ENCODE measurements around the gene ZDHHC24. TPM values are rescaled to one million over a fixed set of nuclear protein-coding genes. Genes with fewer than 3 reads are reported as not detected.

Gene ZDHHC24
- total RNA-seq, 1 experiment from 2014 or later: 14.8 TPM

- Histone ChIP-seq H3K4me3 (ENCODE audit: insufficient read depth, low read depth, low read length) (no peak overlapping the region), H3K36me3 (replicated peaks; ENCODE audit: control insufficient read depth, insufficient read depth, low read length) (peaks cover 22% of the 10 kb centered on the region), H3K27me3 (ENCODE audit: control insufficient read depth, insufficient read depth, low read length) (no peaks in the 10 kb centered on the region)
- DNase-seq: no peak
These were observed 14.2 kb upstream of the ZDHHC24 start for GRCh38 chr11:66559866-66560676.

DNA sequence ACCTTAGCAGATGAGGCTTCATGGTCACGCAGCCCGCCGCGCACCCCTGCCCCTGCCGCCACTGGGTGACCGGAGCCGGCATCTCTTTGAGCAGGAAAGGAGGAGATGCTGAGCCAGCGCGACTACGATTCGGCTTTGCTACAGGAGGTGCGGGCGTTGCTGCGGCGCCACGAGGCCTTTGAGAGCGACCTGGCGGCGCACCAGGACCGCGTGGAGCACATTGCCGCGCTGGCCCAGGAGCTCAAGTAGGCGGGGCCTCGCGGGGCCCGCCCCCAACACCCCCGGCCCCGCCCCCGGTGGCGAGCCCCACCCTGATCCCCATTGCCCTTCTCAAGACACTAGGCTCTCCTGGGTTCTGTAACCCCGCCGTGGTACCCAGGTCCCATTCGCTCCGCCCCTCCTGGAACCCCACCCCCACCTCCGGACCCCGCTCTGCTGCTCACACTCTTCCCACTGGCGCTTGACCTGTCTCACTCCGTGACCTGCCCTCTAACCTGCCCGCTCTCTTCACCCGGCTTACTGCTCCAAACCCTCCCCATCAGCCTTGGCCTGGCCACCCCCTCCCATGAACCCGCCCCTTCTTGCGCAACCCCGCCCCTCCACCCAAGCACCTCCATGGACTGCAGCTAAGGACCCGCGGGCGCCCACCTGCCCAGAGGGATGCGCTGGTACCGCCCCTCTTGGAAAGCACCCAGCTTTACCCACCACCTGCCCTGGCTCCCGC, 13.5 kb upstream of the ZDHHC24 start:
- no peaks in the 10 kb centered on the region for H3K27me3 ChIP-seq (ENCODE audit: control insufficient read depth, insufficient read depth, low read length)
- DNase-seq: peak; percentile 96
- no peak overlapping the region for H3K4me3 ChIP-seq (ENCODE audit: insufficient read depth, low read depth, low read length)
- H3K36me3 ChIP-seq (replicated peaks; ENCODE audit: control insufficient read depth, insufficient read depth, low read length): peaks cover 22% of the 10 kb centered on the region

- Histone ChIP-seq H3K4me3 (ENCODE audit: insufficient read depth, low read depth, low read length) (no peak overlapping the region), H3K36me3 (replicated peaks; ENCODE audit: control insufficient read depth, insufficient read depth, low read length) (peaks cover 22% of the 10 kb centered on the region), H3K27me3 (ENCODE audit: control insufficient read depth, insufficient read depth, low read length) (no peaks in the 10 kb centered on the region)
- DNase-seq: peak; percentile 38
These were observed 12.0 kb upstream of the ZDHHC24 start for GRCh38 chr11:66557733-66558326.

DNA sequence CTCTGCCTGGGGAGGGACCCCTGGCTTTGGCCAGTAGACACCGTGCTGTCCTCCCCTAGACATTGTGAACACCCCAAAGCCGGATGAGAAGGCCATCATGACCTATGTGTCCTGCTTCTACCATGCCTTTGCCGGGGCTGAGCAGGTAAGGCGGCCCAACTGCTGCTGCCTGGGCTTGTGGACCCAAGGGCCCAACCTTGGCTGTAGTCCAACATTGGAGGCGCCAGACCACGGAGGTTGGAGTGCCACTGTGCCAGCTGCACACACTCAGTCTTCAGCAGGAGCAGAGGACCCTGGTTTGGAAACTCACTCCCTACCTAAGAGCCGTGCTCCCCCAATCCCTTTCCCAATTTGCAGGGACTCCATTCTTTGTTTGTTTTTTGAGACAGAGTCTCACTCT, 10.2 kb upstream of the ZDHHC24 start:
- DNase-seq: no peak
- no peaks in the 10 kb centered on the region for H3K27me3 ChIP-seq (ENCODE audit: control insufficient read depth, insufficient read depth, low read length)
- H3K4me3 ChIP-seq (ENCODE audit: insufficient read depth, low read depth, low read length): no peak overlapping the region
- peaks cover 16% of the 10 kb centered on the region for H3K36me3 ChIP-seq (replicated peaks; ENCODE audit: control insufficient read depth, insufficient read depth, low read length)

DNA sequence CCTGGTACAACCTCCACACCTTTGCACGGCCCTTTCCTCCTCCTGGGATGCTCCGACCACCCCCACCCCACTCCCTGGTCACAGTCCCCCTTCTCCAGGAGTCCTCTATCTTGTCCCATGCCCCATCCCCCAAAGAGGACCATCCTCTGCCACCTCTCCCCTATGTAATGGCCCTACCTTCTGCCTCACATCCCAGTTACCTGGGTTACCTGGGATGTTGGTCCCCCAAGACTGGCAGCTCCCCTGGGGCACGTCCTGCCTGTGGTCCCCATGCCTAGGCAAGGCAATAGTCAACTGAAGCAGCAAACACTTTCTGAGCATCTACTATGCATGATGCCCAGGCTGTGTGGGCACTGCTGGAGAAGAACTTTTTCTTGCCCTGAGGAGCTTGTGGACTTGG, 9.6 kb upstream of the ZDHHC24 start:
- H3K4me3 ChIP-seq (ENCODE audit: insufficient read depth, low read depth, low read length): no peak overlapping the region
- no peak for DNase-seq
- peaks cover 14% of the 10 kb centered on the region for H3K36me3 ChIP-seq (replicated peaks; ENCODE audit: control insufficient read depth, insufficient read depth, low read length)
- no peaks in the 10 kb centered on the region for H3K27me3 ChIP-seq (ENCODE audit: control insufficient read depth, insufficient read depth, low read length)

- DNase-seq: no peak
- H3K4me3 ChIP-seq (ENCODE audit: insufficient read depth, low read depth, low read length): no peak overlapping the region
These were observed 8.8 kb upstream of the ZDHHC24 start for GRCh38 chr11:66554602-66555001.

DNA sequence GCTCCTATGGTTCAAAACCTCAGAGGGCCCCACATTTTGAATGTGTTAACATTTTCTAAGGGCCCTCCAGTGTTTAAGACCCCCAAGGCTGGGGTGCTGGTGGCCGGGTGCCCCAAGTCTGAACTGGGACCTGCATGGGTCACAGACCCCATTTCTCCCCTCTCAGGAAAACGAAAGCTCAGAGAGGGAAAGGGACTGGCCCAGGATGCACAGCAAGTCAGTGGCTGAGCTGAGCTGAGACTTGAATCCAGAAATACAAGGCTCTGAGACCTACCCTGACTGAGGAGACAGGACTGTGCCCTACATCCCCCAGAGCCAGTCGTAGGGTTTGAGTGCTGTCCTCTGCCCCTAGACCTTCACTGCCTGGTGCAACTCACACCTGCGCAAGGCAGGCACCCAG, 5.0 kb upstream of the ZDHHC24 start:
- no peak for DNase-seq
- Histone ChIP-seq H3K27me3 (ENCODE audit: control insufficient read depth, insufficient read depth, low read length) (no peaks in the 10 kb centered on the region), H3K36me3 (replicated peaks; ENCODE audit: control insufficient read depth, insufficient read depth, low read length) (peaks cover 2% of the 10 kb centered on the region), H3K4me3 (ENCODE audit: insufficient read depth, low read depth, low read length) (no peak overlapping the region)

More at GRCh38 chr11:66554602-66555001, 8.8 kb upstream of the ZDHHC24 start:
- H3K36me3 ChIP-seq (replicated peaks; ENCODE audit: control insufficient read depth, insufficient read depth, low read length): peaks cover 12% of the 10 kb centered on the region
- H3K27me3 ChIP-seq (ENCODE audit: control insufficient read depth, insufficient read depth, low read length): no peaks in the 10 kb centered on the region

GRCh38 chr11:66549696-66550095, 3.8 kb upstream of the ZDHHC24 start:
- no peak for DNase-seq
- Histone ChIP-seq H3K27me3 (ENCODE audit: control insufficient read depth, insufficient read depth, low read length) (no peaks in the 10 kb centered on the region), H3K36me3 (replicated peaks; ENCODE audit: control insufficient read depth, insufficient read depth, low read length) (peaks cover 1% of the 10 kb centered on the region), H3K4me3 (ENCODE audit: insufficient read depth, low read depth, low read length) (no peak overlapping the region)

DNA sequence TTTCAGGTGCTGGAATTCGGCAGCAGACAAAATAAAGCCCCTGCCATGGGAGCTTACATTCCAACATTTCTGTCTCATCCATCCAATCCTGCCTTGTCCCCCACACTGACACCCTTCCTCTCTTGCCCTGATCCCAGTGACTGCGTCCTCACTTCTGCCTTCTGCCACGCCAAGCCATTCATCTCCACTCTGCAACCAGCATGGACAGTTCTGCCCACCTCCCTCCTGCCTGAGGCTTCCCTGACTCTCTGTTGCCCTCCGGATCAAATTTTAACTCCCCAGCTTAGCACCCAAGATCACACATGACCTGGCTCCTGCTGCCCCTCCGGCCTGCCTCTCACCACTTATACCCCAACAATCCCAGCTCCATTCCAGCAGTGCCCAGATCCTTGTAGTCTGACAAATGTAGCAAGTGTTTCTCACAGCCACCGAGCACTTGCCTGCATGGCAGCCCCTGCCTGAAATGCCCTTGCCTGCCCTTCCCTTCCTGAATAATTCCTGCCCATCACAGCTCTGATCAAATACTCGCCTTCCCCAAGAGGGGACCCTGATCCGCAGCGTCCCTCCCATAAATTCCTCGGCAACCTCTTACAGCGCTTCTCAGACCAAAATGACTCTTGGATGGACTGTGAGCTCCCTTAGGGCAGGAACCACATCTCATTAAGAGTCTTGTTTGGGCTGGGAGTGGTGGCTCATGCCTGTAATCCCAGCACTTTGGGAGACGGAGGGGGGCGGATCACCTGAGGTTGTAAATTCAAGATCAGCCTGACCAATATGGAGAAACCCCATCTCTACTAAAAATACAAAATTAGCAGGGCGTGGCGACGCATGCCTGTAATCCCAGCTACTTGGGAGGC, 3.2 kb upstream of the ZDHHC24 start:
- no peaks in the 10 kb centered on the region for H3K27me3 ChIP-seq (ENCODE audit: control insufficient read depth, insufficient read depth, low read length)
- H3K4me3 ChIP-seq (ENCODE audit: insufficient read depth, low read depth, low read length): no peak overlapping the region
- peak; percentile 41 for DNase-seq
- peaks cover 1% of the 10 kb centered on the region for H3K36me3 ChIP-seq (replicated peaks; ENCODE audit: control insufficient read depth, insufficient read depth, low read length)

- peaks cover 1% of the 10 kb centered on the region; the same call in 1 of the 2 replicates for H3K36me3 ChIP-seq (replicated peaks; ENCODE audit: control insufficient read depth, insufficient read depth, low read length)
- H3K4me3 ChIP-seq (ENCODE audit: insufficient read depth, low read depth, low read length): no peak overlapping the region
- no peak for DNase-seq
- H3K27me3 ChIP-seq (ENCODE audit: control insufficient read depth, insufficient read depth, low read length): no peaks in the 10 kb centered on the region
These were observed 2.2 kb upstream of the ZDHHC24 start for GRCh38 chr11:66548041-66548440.

DNA sequence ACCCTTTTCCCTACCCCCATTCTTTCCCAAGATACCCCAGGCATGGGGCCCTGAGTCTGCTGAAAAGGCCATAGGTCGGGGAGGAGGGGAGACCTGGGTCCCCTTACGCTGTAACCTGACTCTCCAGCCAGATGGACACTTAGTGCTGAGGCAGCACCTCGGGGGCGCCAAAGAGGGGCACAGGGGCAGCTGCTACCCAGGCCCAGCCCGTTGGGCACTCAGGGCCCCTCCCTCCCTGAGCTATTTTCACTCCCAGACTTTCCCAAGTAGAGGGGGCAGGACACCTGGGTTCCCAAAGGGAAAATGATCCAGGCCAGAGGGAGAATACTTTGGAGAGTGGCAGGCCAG, 1.8 kb upstream of the ZDHHC24 start:
- DNase-seq: peak; percentile 89

DNA sequence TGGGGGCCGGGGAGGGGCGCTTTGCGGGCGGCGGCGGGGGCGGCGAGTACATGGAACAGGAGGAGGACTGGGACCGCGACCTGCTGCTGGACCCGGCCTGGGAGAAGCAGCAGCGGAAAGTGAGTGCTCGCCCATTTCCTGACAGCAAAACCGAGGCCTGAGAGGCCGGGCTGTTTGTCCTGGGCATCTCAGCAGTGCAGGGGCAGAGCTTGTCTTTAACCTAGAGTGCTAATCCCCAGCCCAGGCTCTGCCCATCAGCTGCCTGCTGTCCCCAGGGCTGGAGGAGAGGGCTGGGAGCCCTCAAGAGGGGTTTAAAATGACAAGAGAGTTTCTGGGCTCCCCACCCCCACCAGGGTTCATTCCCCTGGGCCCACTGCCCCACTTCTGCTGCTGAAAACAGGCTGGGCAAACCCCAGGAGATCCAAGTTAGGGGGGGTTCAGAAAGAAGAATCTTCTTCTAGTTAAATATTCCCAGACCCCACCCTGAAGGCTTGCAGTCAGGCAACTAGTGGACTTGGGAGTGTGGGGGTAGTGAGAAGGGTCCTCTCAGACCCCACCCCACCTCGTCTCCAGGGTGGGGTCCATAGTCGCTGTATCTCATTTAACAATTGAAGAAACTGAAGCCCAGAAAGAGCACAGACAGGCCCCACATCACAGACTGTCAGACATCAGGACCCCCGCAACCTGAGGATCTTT, 1.3 kb upstream of the ZDHHC24 start:
- H3K4me3 ChIP-seq (ENCODE audit: insufficient read depth, low read depth, low read length): peak overlapping the region; percentile 65
- H3K27me3 ChIP-seq (ENCODE audit: control insufficient read depth, insufficient read depth, low read length): no peaks in the 10 kb centered on the region
- peaks cover 1% of the 10 kb centered on the region for H3K36me3 ChIP-seq (replicated peaks; ENCODE audit: control insufficient read depth, insufficient read depth, low read length)
- DNase-seq: peak; percentile 77

More for the DNA sequence above, 1.8 kb upstream of the ZDHHC24 start:
- H3K4me3 ChIP-seq (ENCODE audit: insufficient read depth, low read depth, low read length): peak overlapping the region; percentile 65
- H3K36me3 ChIP-seq (replicated peaks; ENCODE audit: control insufficient read depth, insufficient read depth, low read length): peaks cover 1% of the 10 kb centered on the region; the same call in 1 of the 2 replicates
- H3K27me3 ChIP-seq (ENCODE audit: control insufficient read depth, insufficient read depth, low read length): no peaks in the 10 kb centered on the region

- Histone ChIP-seq H3K27me3 (ENCODE audit: control insufficient read depth, insufficient read depth, low read length) (no peaks in the 10 kb centered on the region), H3K4me3 (ENCODE audit: insufficient read depth, low read depth, low read length) (peak within 1 kb of the TSS; percentile 65), H3K36me3 (replicated peaks; ENCODE audit: control insufficient read depth, insufficient read depth, low read length) (peaks cover 5% of the 10 kb centered on the region)
- peak; percentile 96 for DNase-seq
These were observed 619 bp upstream of the ZDHHC24 start, which contains the start of gene ACTN3 for GRCh38 chr11:66546368-66546965. Gene ACTN3, plus strand, starts transcription at chr11:66546903. Its CDS starts 35 bp downstream, at chr11:66546938.
